NCI-H510A (cell line): ENCODE measurements around the gene GRAP2.

ENCODE experiments used
- DNase-seq: peaks from one replicate; lab custom pipeline; 2025; lab: John Stamatoyannopoulos, UW

The GRAP2 gene

GRCh38 chr22:39925909-39926679 is 25.2 kb downstream of the GRAP2 start:
- DNase-seq: no peak

GRCh38 chr22:39926753-39927152 is 25.9 kb downstream of the GRAP2 start:
- no peak for DNase-seq

- DNase-seq: no peak
Observed at GRCh38 chr22:39927544-39927943, 26.7 kb downstream of the GRAP2 start.

- DNase-seq: no peak
Observed at GRCh38 chr22:39928536-39929520, 27.9 kb downstream of the GRAP2 start.

- DNase-seq: no peak
Observed at GRCh38 chr22:39931251-39931650, 30.4 kb downstream of the GRAP2 start.

- no peak for DNase-seq
Observed at GRCh38 chr22:39932166-39932565, 31.3 kb downstream of the GRAP2 start.

GRCh38 chr22:39932918-39933649 is 32.2 kb downstream of the GRAP2 start:
- DNase-seq: no peak

GRCh38 chr22:39933741-39934140 is 32.9 kb downstream of the GRAP2 start:
- DNase-seq: no peak

- no peak for DNase-seq
Observed at GRCh38 chr22:39935116-39935515, 34.2 kb downstream of the GRAP2 start.

GRCh38 chr22:39935612-39936011 is 34.7 kb downstream of the GRAP2 start:
- DNase-seq: no peak

- DNase-seq: no peak
Observed at GRCh38 chr22:39936523-39937145, 35.8 kb downstream of the GRAP2 start.

- DNase-seq: no peak
Observed at GRCh38 chr22:39937906-39938305, 37.0 kb downstream of the GRAP2 start.

GRCh38 chr22:39938509-39939111 is 37.7 kb downstream of the GRAP2 start:
- no peak for DNase-seq

GRCh38 chr22:39939830-39940229 is 38.9 kb downstream of the GRAP2 start:
- no peak for DNase-seq

- no peak for DNase-seq
Observed at GRCh38 chr22:39940757-39941305, 39.9 kb downstream of the GRAP2 start.

GRCh38 chr22:39941601-39942000 is 40.7 kb downstream of the GRAP2 start:
- peak; percentile 37 for DNase-seq

GRCh38 chr22:39942439-39943230 is 41.8 kb downstream of the GRAP2 start:
- no peak for DNase-seq

- peak; percentile 52 for DNase-seq
Observed at GRCh38 chr22:39943337-39943736, 42.5 kb downstream of the GRAP2 start.

- no peak for DNase-seq
Observed at GRCh38 chr22:39943953-39944872, 43.3 kb downstream of the GRAP2 start.
